ENCODE measurements around the gene CHURC1.

GRCh38 chr14:64931123-64931522, 16.9 kb downstream of the CHURC1 start:
- TF ChIP-seq CTCF (IDR thresholded peaks at IDR 0.05) (no peak), POLR2A (IDR thresholded peaks at IDR 0.05) (no peak)
